K562 (cell line): ENCODE measurements around the gene ZNF609. TPM values are rescaled to one million over a fixed set of nuclear protein-coding genes. Genes with fewer than 3 reads are reported as not detected.

Experiments
- ATAC-seq: fragments of 200-7000 bp; cut with Tn5 transposase; 3 replicates; pipeline ENCODE4 v1.9.1; 2020; ENCODE audit warnings: moderate library complexity
- BruUV-seq: library from RNA; stranded (reverse); fragments of 400-500 nt; replicated peaks from 2 replicates; lab custom pipeline; 2021; lab: Mats Ljungman, UMichigan
- CTCF ChIA-PET: fragments of 300-600 bp; formaldehyde crosslinking; extraction: SDS; loops from one replicate; lab custom pipeline; 2021; ENCODE audit warnings: low intra/inter-chr PET ratio; lab: Yijun Ruan, JAX
- POLR2A ChIA-PET: fragments of 300-600, 350-650 bp; sonication (Branson Sonifier 250); formaldehyde crosslinking; extraction: SDS; loops from one replicate; lab custom pipeline; 2021; ENCODE audit warnings: antibody characterized with exemption, inconsistent platforms; lab: Yijun Ruan, JAX
- DNase-seq, 4 experiments: peaks; one replicate each; pipeline versions ENCODE4 v3.0.0 to v3.0.0-alpha.2; 2011 to 2018; ENCODE audit warnings: low spot score in 3 of 4, mixed read lengths in 3 of 4; ENCODE audit errors: extremely low read depth in 1 of 4
- FAIRE-seq: peaks from 2 replicates; lab custom pipeline; 2011; peaks lifted over from hg19 to GRCh38; lab: Jason Lieb, UNC
- H2AFZ ChIP-seq: 2 replicates; pipeline ENCODE4 v1.6.0; 2011; ENCODE audit warnings: low read depth, low read length, control low read depth, inconsistent platforms
- H3K27ac ChIP-seq: fragments of 200-600 bp; 3 replicates; pipeline ENCODE4 v1.8.0; 2011; ENCODE audit warnings: low read depth, mild to moderate bottlenecking, control low read depth, inconsistent platforms, low read length, moderate library complexity, mixed read lengths; ENCODE audit errors: extremely low read depth
- H3K27me3 ChIP-seq, 2 experiments: fragments of 300-600 bp in 1 of 2; 2 replicates in 1 of 2; 3 replicates in 1 of 2; pipeline versions ENCODE4 v1.6.0 to v1.8.0; 2011; ENCODE audit warnings: inconsistent platforms in 2 of 2, low read length in 2 of 2, mild to moderate bottlenecking in 1 of 2, mixed read lengths in 1 of 2, moderate library complexity in 1 of 2; ENCODE audit not compliant: control insufficient read depth in 2 of 2, insufficient read depth in 2 of 2
- H3K36me3 ChIP-seq: fragments of 300-600 bp; 3 replicates; pipeline ENCODE4 v1.8.0; 2011; ENCODE audit warnings: mild to moderate bottlenecking, low read length, inconsistent platforms; ENCODE audit not compliant: control insufficient read depth, insufficient read depth
- H3K4me1 ChIP-seq, 2 experiments: fragments of 200-600 bp in 1 of 2; replicated peaks in 1 of 2; 2 replicates in 1 of 2; 3 replicates in 1 of 2; pipeline versions ENCODE4 v1.5.1 to v1.8.0; 2011; ENCODE audit warnings: inconsistent platforms in 2 of 2, low read length in 2 of 2, mild to moderate bottlenecking in 1 of 2, mixed read lengths in 1 of 2, moderate library complexity in 1 of 2; ENCODE audit not compliant: control insufficient read depth in 2 of 2, insufficient read depth in 2 of 2
- H3K4me2 ChIP-seq: 2 replicates; pipeline ENCODE4 v1.6.1; 2011; ENCODE audit warnings: low read length, control low read depth, inconsistent platforms, mixed read lengths; ENCODE audit not compliant: insufficient read depth
- H3K4me3 ChIP-seq: fragments of 200-600 bp; sonication (generic), shearing (Covaris generic); 2 replicates; pipeline ENCODE4 v1.5.1; 2016; ENCODE audit warnings: control low read depth, inconsistent platforms
- H3K79me2 ChIP-seq: fragments of 200-600 bp; 3 replicates; pipeline ENCODE4 v1.8.0; 2011; ENCODE audit warnings: low read length, inconsistent platforms; ENCODE audit not compliant: control insufficient read depth, insufficient read depth
- H3K9ac ChIP-seq, 2 experiments: 2 replicates each; pipeline versions ENCODE4 v1.6.0 to v1.6.1; 2011; ENCODE audit warnings: low read depth in 2 of 2, low read length in 2 of 2, control low read depth in 1 of 2, inconsistent platforms in 1 of 2, mild to moderate bottlenecking in 1 of 2, mixed read lengths in 1 of 2; ENCODE audit not compliant: insufficient read depth in 1 of 2
- H3K9me1 ChIP-seq: one replicate; pipeline ENCODE4 v1.6.0; 2011; ENCODE audit warnings: inconsistent platforms, mild to moderate bottlenecking, low read length, moderate library complexity; ENCODE audit not compliant: control insufficient read depth, insufficient read depth
- H3K9me3 ChIP-seq: replicated peaks from 2 replicates; pipeline ENCODE4 v1.5.1; 2011; ENCODE audit warnings: low read depth, low read length, inconsistent platforms; ENCODE audit not compliant: control insufficient read depth, insufficient read depth
- H4K20me1 ChIP-seq: replicated peaks from 2 replicates; pipeline ENCODE4 v1.6.1; 2011; ENCODE audit warnings: low read length, inconsistent platforms, mixed read lengths; ENCODE audit not compliant: control insufficient read depth, insufficient read depth
- CTBP1 ChIP-seq: fragments of 450-650 bp; IDR thresholded peaks from 2 replicates; pipeline ENCODE4 v1.6.1; 2016; ENCODE audit warnings: borderline replicate concordance
- CTCFL ChIP-seq: IDR thresholded peaks from 2 replicates; pipeline ENCODE4 v1.6.1; 2011; ENCODE audit warnings: borderline replicate concordance, low read depth, mild to moderate bottlenecking, moderate library complexity, low read length; ENCODE audit not compliant: insufficient read depth, poor library complexity, severe bottlenecking
- DLX4 ChIP-seq: fragments of 250-450 bp; sonication (Bioruptor Pico); IDR thresholded peaks from 2 replicates; pipeline ENCODE4 v1.6.1; 2021; ENCODE audit warnings: mild to moderate bottlenecking
- HMGN3 ChIP-seq: IDR thresholded peaks from 2 replicates; pipeline ENCODE4 v1.6.1; 2011; ENCODE audit warnings: borderline replicate concordance, low read depth, mild to moderate bottlenecking, mixed read lengths, low read length; ENCODE audit not compliant: insufficient read length; ENCODE audit errors: extremely low read depth
- MTA2 ChIP-seq: fragments of 450-650 bp; IDR thresholded peaks from 2 replicates; pipeline ENCODE4 v1.6.1; 2016; ENCODE audit warnings: low read depth
- MXI1 ChIP-seq: IDR thresholded peaks from 2 replicates; pipeline ENCODE4 v1.6.1; 2011; ENCODE audit warnings: low read depth, mild to moderate bottlenecking, improper control_type of control experiment, low read length
- PHB2 ChIP-seq: fragments of 450-650 bp; IDR thresholded peaks from 2 replicates; pipeline ENCODE4 v1.6.1; 2017; ENCODE audit warnings: low read depth
- SMARCA5 ChIP-seq: fragments of 450-650 bp; IDR thresholded peaks from 2 replicates; pipeline ENCODE4 v1.6.1; 2016
- SRSF1 ChIP-seq: fragments of 200-400 bp; formaldehyde crosslinking; IDR thresholded peaks from 2 replicates; pipeline ENCODE4 v1.6.1; 2017; ENCODE audit warnings: mild to moderate bottlenecking, low read depth, low read length, moderate library complexity
- UBTF ChIP-seq, 2 experiments: IDR thresholded peaks; 2 replicates each; pipeline ENCODE4 v1.6.1; 2012; ENCODE audit warnings: improper control_type of control experiment in 2 of 2, low read depth in 2 of 2, low read length in 2 of 2, borderline replicate concordance in 1 of 2
- WGBS: fragments of 100-300 bp; shearing (Covaris generic); methylation state at CpG from one replicate; pipeline ENCODE4 v1.1.6; 2016; ENCODE audit warnings: low coverage, mixed read lengths; ENCODE audit not compliant: insufficient coverage; ENCODE audit errors: missing lambda C conversion rate; 5-methylcytosine and 5-hydroxymethylcytosine counted together
- in situ Hi-C: fragments of 300-500 bp; cut with MboI; formaldehyde crosslinking; loops from 4 replicates; pipeline ENCODE4 v1.15.0; 2018; ENCODE audit warnings: inconsistent platforms, mixed read lengths
- intact Hi-C: fragments of 100-400 bp; cut with micrococcal nuclease; formaldehyde crosslinking; loops from 2 replicates; pipeline ENCODE4 v1.14.2; 2022
- polyA plus RNA-seq, 8 experiments: library from polyadenylated mRNA; depleted of rRNA in 4 of 8; stranded (reverse) in 5 of 8; unstranded in 3 of 8; fragments of >200 nt; fragmentation: Nextera tagmentation in 2 of 8; fragmentation: Illumina TruSeq in 1 of 8; extraction: Ambion mirVana in 2 of 8; extraction: Trizol in 1 of 8; gene quantifications; 2 replicates each; pipeline versions ENCODE4 v1.2.1 to v1.2.3, GENCODE V29; 2011 to 2014; ENCODE audit warnings: inconsistent platforms in 1 of 8, missing spikeins in 1 of 8
- total RNA-seq, 7 experiments: library from RNA; depleted of rRNA in 6 of 7; stranded (reverse); fragments of >200 nt in 6 of 7; fragmentation: Illumina TruSeq in 2 of 7; extraction: Trizol in 2 of 7; gene quantifications; 2 replicates each; pipeline versions ENCODE4 v1.2.1 to v1.2.3, GENCODE V29; 2011 to 2021; ENCODE audit warnings: low replicate concordance in 1 of 7
- TF ChIP-seq, protein P1 (sequence below): sonication (generic); formaldehyde crosslinking; IDR thresholded peaks from 2 replicates; pipeline ENCODE4 v1.9.0; 2022; ENCODE audit warnings: mild to moderate bottlenecking, missing genetic modification reagents

ZNF609 gene
- total and polyA plus RNA-seq, 9 of the 15 experiments (the other 6 are each of a cell fraction or from before 2014, with no cell fraction given): 3.0 to 38.7 (median 17.8) TPM

DNA sequence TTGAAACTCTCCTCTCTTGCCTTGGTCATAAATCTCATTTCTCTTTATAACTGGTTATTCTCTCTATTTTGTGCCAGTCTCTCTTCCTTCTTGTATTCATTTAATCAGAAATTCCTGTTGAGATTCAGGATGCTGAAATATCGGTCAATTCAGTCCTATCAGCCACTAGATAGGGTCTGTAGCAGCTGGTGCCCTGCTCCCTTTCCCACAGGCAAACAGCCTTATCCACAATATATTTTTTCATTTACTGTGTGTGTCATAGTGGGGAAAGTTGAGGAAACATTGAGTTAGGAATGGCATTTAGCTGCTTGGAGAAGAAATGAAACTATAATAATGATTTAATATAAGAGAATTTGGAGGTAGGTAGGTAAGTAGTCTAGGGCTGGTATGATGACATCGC lies 168.7 kb downstream of the ZNF609 start (continued):
- no peak for TF ChIP-seq UBTF (IDR thresholded peaks at IDR 0.05; ENCODE audit: borderline replicate concordance in 1 of 2, low read depth in 2 of 2, low read length in 2 of 2)
- no peak for TF ChIP-seq PHB2

- FAIRE-seq: peak; percentile 65
- Histone ChIP-seq H4K20me1 (no peaks in the 10 kb centered on the region), H3K9me3 (no peaks in the 10 kb centered on the region), H3K27ac (peak overlapping the region; percentile 19; the same call in 1 of the 3 replicates), H3K4me1 (peaks cover 0 to 12% of the 10 kb centered on the region in 2 experiments; a peak in 3 of 5 replicates), H3K79me2 (peaks cover 46% of the 10 kb centered on the region), H3K9me1 (no peaks in the 10 kb centered on the region), H3K4me2 (no peak overlapping the region), H3K36me3 (peaks cover 26% of the 10 kb centered on the region), H2AFZ (no peak overlapping the region), H3K4me3 (no peak overlapping the region), H3K27me3 (no peaks in the 10 kb centered on the region), H3K9ac (no peak overlapping the region)
- ATAC-seq: peak; percentile 86
- 10% methylated on average over 3 of the region's 3 CpGs for WGBS
- in situ Hi-C loops: no loop called here
- intact Hi-C loops: no loop called here
- POLR2A ChIA-PET: interaction anchor here (0.7 kb wide), 1 partner anchor 220 kb away, joined by 4 read pairs; no protein-coding TSS in a partner anchor
- CTCF ChIA-PET: no interaction called here
- no TSS peak for BruUV-seq
- DNase-seq: peak in 1 of 4 experiments; percentile 57
- TF ChIP-seq, protein P1, sequence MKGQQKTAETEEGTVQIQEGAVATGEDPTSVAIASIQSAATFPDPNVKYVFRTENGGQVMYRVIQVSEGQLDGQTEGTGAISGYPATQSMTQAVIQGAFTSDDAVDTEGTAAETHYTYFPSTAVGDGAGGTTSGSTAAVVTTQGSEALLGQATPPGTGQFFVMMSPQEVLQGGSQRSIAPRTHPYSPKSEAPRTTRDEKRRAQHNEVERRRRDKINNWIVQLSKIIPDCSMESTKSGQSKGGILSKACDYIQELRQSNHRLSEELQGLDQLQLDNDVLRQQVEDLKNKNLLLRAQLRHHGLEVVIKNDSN (CRISPR knock-in tag): no peak
- TF ChIP-seq HMGN3 (no peak), MTA2 (no peak), SRSF1 (no peak), SMARCA5 (no peak), MXI1 (no peak), DLX4 (no peak), CTBP1 (no peak), CTCFL (no peak)
Measured at GRCh38 chr15:64630396-64631107, 170.2 kb downstream of the ZNF609 start.
